H1 (cell line): ENCODE results near the gene OR7G2. TPM values are rescaled to one million over a fixed set of nuclear protein-coding genes. Genes with fewer than 3 reads are reported as not detected.

Source experiments
- CTCF ChIA-PET: fragments of 300-600 bp; sonication (Branson Sonifier 250); formaldehyde crosslinking; loops from one replicate; lab custom pipeline; 2021; ENCODE audit not compliant: partially characterized antibody; lab: Charles Lee
- POLR2A ChIA-PET: fragments of 300-600 bp; sonication (Branson Sonifier 250); formaldehyde crosslinking; loops from one replicate; lab custom pipeline; 2021; ENCODE audit warnings: inconsistent platforms; ENCODE audit not compliant: partially characterized antibody; lab: Charles Lee
- DNase-seq, 2 experiments: peaks; one replicate each; pipeline versions ENCODE4 v3.0.0 to v3.0.0-alpha.2; 2010 to 2022; ENCODE audit warnings: low spot score in 2 of 2, low read depth in 1 of 2, mixed read lengths in 1 of 2
- FAIRE-seq: peaks from 2 replicates; lab custom pipeline; 2011; peaks lifted over from hg19 to GRCh38; lab: Jason Lieb, UNC
- H2AFZ ChIP-seq: 2 replicates; pipeline ENCODE4 v1.8.1; 2012; ENCODE audit warnings: low read length, inconsistent platforms
- H2AK5ac ChIP-seq: 2 replicates; pipeline ENCODE4 v1.6.1; 2013; ENCODE audit warnings: low read depth, low read length
- H2BK120ac ChIP-seq: replicated peaks from 2 replicates; pipeline ENCODE3; 2013; ENCODE audit warnings: low read depth, low read length, inconsistent platforms
- H2BK12ac ChIP-seq: 2 replicates; pipeline ENCODE4 v1.6.1; 2013; ENCODE audit warnings: low read depth, low read length
- H2BK15ac ChIP-seq: 2 replicates; pipeline ENCODE4 v1.6.1; 2013; ENCODE audit warnings: low read length
- H2BK20ac ChIP-seq: 2 replicates; pipeline ENCODE4 v1.6.1; 2013; ENCODE audit warnings: low read length
- H2BK5ac ChIP-seq: 2 replicates; pipeline ENCODE4 v1.6.1; 2013; ENCODE audit warnings: low read depth, low read length
- H3K14ac ChIP-seq: 2 replicates; pipeline ENCODE4 v1.6.1; 2013; ENCODE audit warnings: inconsistent platforms; ENCODE audit not compliant: insufficient read length
- H3K18ac ChIP-seq: 2 replicates; pipeline ENCODE4 v1.6.1; 2013; ENCODE audit warnings: low read length; ENCODE audit errors: extremely low read depth
- H3K23ac ChIP-seq: 2 replicates; pipeline ENCODE4 v1.6.1; 2013; ENCODE audit warnings: inconsistent platforms; ENCODE audit not compliant: insufficient read length
- H3K23me2 ChIP-seq: 2 replicates; pipeline ENCODE4 v1.6.1; 2013; ENCODE audit warnings: low read depth, low read length
- H3K27ac ChIP-seq: 2 replicates; pipeline ENCODE4 v1.6.1; 2011; ENCODE audit warnings: low read depth, low read length, inconsistent platforms
- H3K27me3 ChIP-seq, 4 experiments: replicated peaks in 1 of 4; 1 replicate in 1 of 4; 2 replicates in 3 of 4; pipeline versions ENCODE4 v1.6.1 to v1.8.1; 2011 to 2013; ENCODE audit warnings: low read length in 3 of 4, mild to moderate bottlenecking in 3 of 4, inconsistent platforms in 2 of 4, mixed read lengths in 2 of 4, moderate library complexity in 1 of 4; ENCODE audit not compliant: control insufficient read depth in 3 of 4, insufficient read depth in 3 of 4; ENCODE audit errors: extremely low read depth in 1 of 4
- H3K36me3 ChIP-seq, 4 experiments: 2 replicates each; pipeline versions ENCODE4 v1.6.1 to v1.8.1; 2011 to 2013; ENCODE audit warnings: mild to moderate bottlenecking in 4 of 4, low read length in 3 of 4, moderate library complexity in 2 of 4, control low read depth in 1 of 4, inconsistent platforms in 1 of 4; ENCODE audit not compliant: insufficient read depth in 4 of 4, control insufficient read depth in 2 of 4
- H3K4ac ChIP-seq: replicated peaks from 2 replicates; pipeline ENCODE3; 2013; ENCODE audit warnings: low read length, low read depth, mixed read lengths, inconsistent platforms; ENCODE audit not compliant: insufficient read length
- H3K4me1 ChIP-seq, 4 experiments: replicated peaks in 1 of 4; 1 replicate in 1 of 4; 2 replicates in 3 of 4; pipeline versions ENCODE4 v1.6.1 to v1.8.1; 2011 to 2013; ENCODE audit warnings: low read length in 3 of 4, inconsistent platforms in 2 of 4, mixed read lengths in 1 of 4; ENCODE audit not compliant: insufficient read depth in 4 of 4, control insufficient read depth in 3 of 4
- H3K4me2 ChIP-seq, 2 experiments: 2 replicates each; pipeline versions ENCODE4 v1.6.1 to v1.8.1; 2011 to 2013; ENCODE audit warnings: low read depth in 2 of 2, low read length in 2 of 2, control low read depth in 1 of 2, inconsistent platforms in 1 of 2, mild to moderate bottlenecking in 1 of 2; ENCODE audit not compliant: insufficient read depth in 1 of 2
- H3K4me3 ChIP-seq, 4 experiments: fragments of 200-600, 300-600 bp in 1 of 4; sonication (generic), shearing (Covaris generic), sonication (Bioruptor Twin) in 1 of 4; 2 replicates each; pipeline versions ENCODE4 v1.5.1 to v1.8.1; 2011 to 2016; ENCODE audit warnings: low read length in 4 of 4, low read depth in 3 of 4, control low read depth in 2 of 4, inconsistent platforms in 2 of 4, mild to moderate bottlenecking in 2 of 4, mixed read lengths in 1 of 4, moderate library complexity in 1 of 4; ENCODE audit not compliant: insufficient read depth in 2 of 4; ENCODE audit errors: extremely low read depth in 1 of 4
- H3K56ac ChIP-seq: replicated peaks from 2 replicates; pipeline ENCODE3; 2013; ENCODE audit warnings: low read depth, mild to moderate bottlenecking, mixed read lengths, low read length, inconsistent platforms; ENCODE audit not compliant: insufficient read length
- H3K79me1 ChIP-seq: 2 replicates; pipeline ENCODE4 v1.6.1; 2013; ENCODE audit warnings: low read depth, low read length, control low read depth
- H3K79me2 ChIP-seq, 2 experiments: 2 replicates each; pipeline versions ENCODE4 v1.6.1 to v1.8.1; 2012 to 2013; ENCODE audit warnings: low read length in 2 of 2, mild to moderate bottlenecking in 2 of 2, inconsistent platforms in 1 of 2; ENCODE audit not compliant: insufficient read depth in 2 of 2, control insufficient read depth in 1 of 2
- H3K9ac ChIP-seq, 4 experiments: replicated peaks in 1 of 4; 1 replicate in 1 of 4; 2 replicates in 3 of 4; pipeline versions ENCODE4 v1.6.1 to v1.8.1; 2011 to 2013; ENCODE audit warnings: low read depth in 3 of 4, low read length in 3 of 4, control low read depth in 2 of 4, mild to moderate bottlenecking in 2 of 4, moderate library complexity in 2 of 4, inconsistent platforms in 1 of 4; ENCODE audit errors: extremely low read depth in 1 of 4
- H3K9me3 ChIP-seq, 2 experiments: 2 replicates each; pipeline versions ENCODE4 v1.6.1 to v1.8.1; 2012 to 2013; ENCODE audit warnings: mild to moderate bottlenecking in 2 of 2, moderate library complexity in 2 of 2, control low read depth in 1 of 2, inconsistent platforms in 1 of 2, low read depth in 1 of 2, low read length in 1 of 2, mixed read lengths in 1 of 2; ENCODE audit not compliant: insufficient read depth in 2 of 2
- H4K20me1 ChIP-seq, 2 experiments: replicated peaks in 1 of 2; 2 replicates each; pipeline versions ENCODE3 to v1.8.1; 2011 to 2013; ENCODE audit warnings: inconsistent platforms in 2 of 2, low read length in 2 of 2, mild to moderate bottlenecking in 1 of 2; ENCODE audit not compliant: insufficient read depth in 2 of 2, control insufficient read depth in 1 of 2
- H4K5ac ChIP-seq: 2 replicates; pipeline ENCODE4 v1.6.1; 2013; ENCODE audit warnings: low read length, low read depth, mixed read lengths, inconsistent platforms; ENCODE audit not compliant: insufficient read length
- H4K8ac ChIP-seq: 2 replicates; pipeline ENCODE4 v1.8.0; 2013; ENCODE audit warnings: mild to moderate bottlenecking, moderate library complexity, low read length, inconsistent platforms; ENCODE audit not compliant: insufficient read depth; ENCODE audit errors: extremely low read depth
- H4K91ac ChIP-seq: replicated peaks from 2 replicates; pipeline ENCODE3; 2013; ENCODE audit warnings: low read length, mixed read lengths, inconsistent platforms; ENCODE audit not compliant: insufficient read length
- JUN ChIP-seq: IDR thresholded peaks from 2 replicates; pipeline ENCODE4 v1.6.1; 2011; ENCODE audit warnings: low read depth, mild to moderate bottlenecking, improper control_type of control experiment, low read length
- POLR2AphosphoS5 ChIP-seq: IDR thresholded peaks from 2 replicates; pipeline ENCODE4 v1.6.1; 2011; ENCODE audit warnings: low read depth, low read length
- RBBP5 ChIP-seq: IDR thresholded peaks from 2 replicates; pipeline ENCODE4 v1.7.1; 2012; ENCODE audit warnings: low read depth, mild to moderate bottlenecking, inconsistent platforms, low read length, moderate library complexity, borderline replicate concordance
- RXRA ChIP-seq: IDR thresholded peaks from 2 replicates; pipeline ENCODE4 v1.6.1; 2011; ENCODE audit warnings: low read depth, mild to moderate bottlenecking, low read length, moderate library complexity; ENCODE audit not compliant: insufficient read depth
- SP4 ChIP-seq: IDR thresholded peaks from 2 replicates; pipeline ENCODE4 v1.6.1; 2012; ENCODE audit warnings: low read length, inconsistent platforms
- TBP ChIP-seq: IDR thresholded peaks from 2 replicates; pipeline ENCODE4 v1.6.1; 2011; ENCODE audit warnings: low read depth, low read length, improper control_type of control experiment
- YY1 ChIP-seq: IDR thresholded peaks from 2 replicates; pipeline ENCODE4 v1.6.1; 2011; ENCODE audit warnings: low read depth, mild to moderate bottlenecking, low read length
- WGBS, 2 experiments: shearing (Covaris generic) in 1 of 2; methylation state at CpG; one replicate each; pipeline versions ENCODE4 v1.1.6 to v1.1.7; 2013 to 2015; ENCODE audit warnings: low lambda C conversion rate in 2 of 2, mixed read lengths in 2 of 2, inconsistent platforms in 1 of 2, low coverage in 1 of 2, missing lambda C conversion rate in 1 of 2; ENCODE audit not compliant: insufficient replicate concordance in 2 of 2, insufficient coverage in 1 of 2, insufficient read length in 1 of 2; ENCODE audit errors: extremely low coverage in 1 of 2, missing lambda C conversion rate in 1 of 2; 5-methylcytosine and 5-hydroxymethylcytosine counted together
- polyA plus RNA-seq, 7 experiments: library from polyadenylated mRNA; depleted of rRNA in 3 of 7; stranded (reverse) in 5 of 7; unstranded in 2 of 7; fragments of >200 nt in 5 of 7; fragments of 200-250 nt in 2 of 7; gene quantifications; 1 replicate in 5 of 7; 2 replicates in 1 of 7; 4 replicates in 1 of 7; pipeline versions ENCODE4 v1.2.1 to v1.2.3, GENCODE V29; 2011 to 2013; ENCODE audit warnings: missing spikeins in 2 of 7, mixed read lengths in 2 of 7
- total RNA-seq: library from RNA; stranded (reverse); fragmentation: NEBNext Ultra II Directional; extraction: Animal tissue kit (Norgen Biotek cat#: 25700); gene quantifications from 2 replicates; pipeline ENCODE4 v1.2.1, GENCODE V29; 2021
- TF ChIP-seq, protein P1 (sequence below): IDR thresholded peaks from 2 replicates; pipeline ENCODE4 v1.6.1; 2012; ENCODE audit warnings: inconsistent platforms

The OR7G2 gene
- total and polyA plus RNA-seq, 2 of the 8 experiments (the other 6 are each of a cell fraction or from before 2014, with no cell fraction given), result not detected

DNA sequence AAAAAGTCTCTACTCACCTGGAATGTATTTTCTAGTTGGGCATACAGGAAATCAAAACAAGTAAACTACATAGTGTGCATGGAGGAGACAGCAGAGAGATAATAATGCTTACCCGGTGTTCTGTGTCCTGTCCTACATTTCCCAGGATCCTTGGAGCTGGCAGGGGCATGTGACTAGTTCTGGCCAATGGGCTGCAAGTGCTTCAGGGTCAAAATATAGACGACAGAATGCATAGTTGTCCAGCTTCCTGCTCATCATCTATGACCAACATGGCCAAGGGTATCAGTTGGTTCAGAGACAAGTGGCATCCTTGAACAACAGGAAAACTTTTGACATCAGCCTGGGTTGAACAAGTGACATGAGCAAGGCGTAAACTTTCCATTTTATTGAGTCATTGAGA lies 41.4 kb upstream of the OR7G2 start:
- FAIRE-seq, result no peak
- ChIA-PET CTCF (no interaction called here), POLR2A (interaction anchor here (0.8 to 1.2 kb wide), 2 partner anchors 13 to 18 kb away, joined by 3 read pairs; no protein-coding TSS in a partner anchor)
- Histone ChIP-seq H3K14ac (no peak overlapping the region), H3K4me2 (no peak overlapping the region), H4K20me1 (peaks cover 0 to 10% of the 10 kb centered on the region in 2 experiments), H4K8ac (no peak overlapping the region), H3K23ac (no peak overlapping the region), H3K18ac (no peak overlapping the region), H3K4ac (no peak overlapping the region), H4K91ac (no peak overlapping the region), H2BK20ac (no peak overlapping the region), H2AK5ac (no peak overlapping the region), H2BK15ac (no peak overlapping the region), H3K36me3 (peaks cover 2 to 47% (median 12%) of the 10 kb centered on the region in 4 experiments; a peak in 5 of 8 replicates), H3K4me1 (no peaks in the 10 kb centered on the region), H3K79me2 (peaks cover 82 to 99% of the 10 kb centered on the region in 2 experiments), H3K4me3 (no peak overlapping the region), H4K5ac (no peak overlapping the region), H2AFZ (no peak overlapping the region), H3K27me3 (no peaks in the 10 kb centered on the region), H3K23me2 (no peaks in the 10 kb centered on the region), H2BK120ac (no peak overlapping the region), H3K79me1 (peaks cover 11% of the 10 kb centered on the region), H2BK5ac (no peak overlapping the region), H3K27ac (no peak overlapping the region), H3K9me3 (peaks cover 35 to 40% of the 10 kb centered on the region in 2 experiments), H3K9ac (no peak overlapping the region), H3K56ac (no peak overlapping the region), H2BK12ac (no peak overlapping the region)
- TF ChIP-seq SP4 (no peak), JUN (no peak), TBP (no peak), RXRA (no peak), POLR2AphosphoS5 (no peak), RBBP5 (no peak), YY1 (no peak)
- TF ChIP-seq, protein P1, sequence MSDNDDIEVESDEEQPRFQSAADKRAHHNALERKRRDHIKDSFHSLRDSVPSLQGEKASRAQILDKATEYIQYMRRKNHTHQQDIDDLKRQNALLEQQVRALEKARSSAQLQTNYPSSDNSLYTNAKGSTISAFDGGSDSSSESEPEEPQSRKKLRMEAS, result no peak
- WGBS, 2 experiments, result 89% methylated on average over 3 of the region's 3 CpGs; no CpG with 5 or more reads in 1 of the 2 experiments
- DNase-seq, result no peak
